GM23338 (cell line): ENCODE measurements around the gene CBLC. TPM values are rescaled to one million over a fixed set of nuclear protein-coding genes. Genes with fewer than 3 reads are reported as not detected.

ENCODE experiments used
- ATAC-seq: fragments of 200-7000 bp; cut with Tn5 transposase; 3 replicates; pipeline ENCODE4 v1.9.1; 2020
- DNase-seq: peaks from one replicate; pipeline ENCODE4 v3.0.0-alpha.2; 2015; ENCODE audit warnings: low spot score
- H2AFZ ChIP-seq: fragments of 200-600 bp; sonication (generic); 2 replicates; pipeline ENCODE4 v1.8.0; 2016; ENCODE audit warnings: antibody characterized with exemption, mild to moderate bottlenecking, moderate library complexity
- H3F3A ChIP-seq: fragments of 200-600 bp; sonication (generic); replicated peaks from 2 replicates; pipeline ENCODE4 v1.8.0; 2017; ENCODE audit warnings: antibody characterized with exemption, mixed run types, low read depth
- H3K27ac ChIP-seq: fragments of 200-600 bp; sonication (generic); 2 replicates; pipeline ENCODE4 v1.6.1; 2016; ENCODE audit warnings: low read depth
- H3K27me3 ChIP-seq: fragments of 200-600 bp; sonication (generic); 2 replicates; pipeline ENCODE4 v1.8.0; 2016; ENCODE audit warnings: mild to moderate bottlenecking, mixed run types, moderate library complexity; ENCODE audit not compliant: insufficient read depth
- H3K36me3 ChIP-seq: fragments of 200-600 bp; sonication (generic); 2 replicates; pipeline ENCODE4 v1.8.0; 2016; ENCODE audit warnings: mild to moderate bottlenecking; ENCODE audit not compliant: insufficient read depth
- H3K4me1 ChIP-seq: fragments of 200-600 bp; sonication (generic); 2 replicates; pipeline ENCODE4 v1.8.0; 2016; ENCODE audit warnings: mild to moderate bottlenecking, moderate library complexity; ENCODE audit not compliant: insufficient read depth
- H3K4me2 ChIP-seq: fragments of 200-600 bp; sonication (generic); 2 replicates; pipeline ENCODE4 v1.7.1; 2017; ENCODE audit warnings: mixed run types
- H3K4me3 ChIP-seq: fragments of 200-600 bp; sonication (generic); 2 replicates; pipeline ENCODE4 v1.6.1; 2016; ENCODE audit warnings: mixed run types
- H3K79me2 ChIP-seq: fragments of 200-600 bp; sonication (generic); replicated peaks from 2 replicates; pipeline ENCODE4 v1.8.0; 2017; ENCODE audit warnings: mild to moderate bottlenecking; ENCODE audit not compliant: insufficient read depth
- H3K9me2 ChIP-seq: fragments of 200-600 bp; sonication (generic); 2 replicates; pipeline ENCODE4 v1.8.0; 2017; ENCODE audit not compliant: insufficient read depth
- H4K20me1 ChIP-seq: fragments of 200-600 bp; sonication (generic); replicated peaks from 2 replicates; pipeline ENCODE4 v1.8.0; 2017; ENCODE audit warnings: mild to moderate bottlenecking; ENCODE audit not compliant: insufficient read depth
- H3K27ac Mint-ChIP-seq: 2 replicates; pipeline ENCODE4 v1.8.0; 2020; ENCODE audit warnings: inconsistent platforms, mild to moderate bottlenecking, moderate library complexity, mixed read lengths
- H3K27me3 Mint-ChIP-seq: 3 replicates; pipeline ENCODE4 v1.8.0; 2022; ENCODE audit warnings: low read depth, mild to moderate bottlenecking, moderate library complexity, mixed read lengths, inconsistent platforms; ENCODE audit not compliant: insufficient read depth, poor library complexity
- H3K36me3 Mint-ChIP-seq: 3 replicates; pipeline ENCODE4 v1.8.0; 2021; ENCODE audit warnings: low read depth, mild to moderate bottlenecking, inconsistent platforms, moderate library complexity, mixed read lengths
- H3K4me1 Mint-ChIP-seq: 3 replicates; pipeline ENCODE4 v1.8.0; 2020; ENCODE audit warnings: mild to moderate bottlenecking, inconsistent platforms, mixed read lengths
- H3K4me3 Mint-ChIP-seq: 3 replicates; pipeline ENCODE4 v1.8.0; 2021; ENCODE audit warnings: moderate library complexity, mild to moderate bottlenecking, inconsistent platforms, mixed read lengths
- H3K9me3 Mint-ChIP-seq: 3 replicates; pipeline ENCODE4 v1.8.0; 2020; ENCODE audit warnings: moderate library complexity, mild to moderate bottlenecking, inconsistent platforms, mixed read lengths
- CREB1 ChIP-seq: fragments of 250-450 bp; sonication (Bioruptor Pico); IDR thresholded peaks from 2 replicates; pipeline ENCODE4 v1.5.0; 2020; ENCODE audit warnings: low read depth, mild to moderate bottlenecking, moderate library complexity
- ETS1 ChIP-seq: IDR thresholded peaks from 2 replicates; pipeline ENCODE4 v1.6.1; 2016; ENCODE audit warnings: antibody characterized with exemption
- JUNB ChIP-seq: IDR thresholded peaks from one replicate; pipeline ENCODE4 v1.6.1; 2016; ENCODE audit warnings: antibody characterized with exemption; ENCODE audit not compliant: unreplicated experiment
- NANOG ChIP-seq: IDR thresholded peaks from 2 replicates; pipeline ENCODE4 v1.6.1; 2016; ENCODE audit warnings: antibody characterized with exemption, borderline replicate concordance
- POLR2AphosphoS5 ChIP-seq: IDR thresholded peaks from 2 replicates; pipeline ENCODE4 v1.6.1; 2016; ENCODE audit warnings: antibody characterized with exemption, low read depth
- REST ChIP-seq: IDR thresholded peaks from one replicate; pipeline ENCODE4 v1.6.1; 2018; ENCODE audit warnings: antibody characterized with exemption; ENCODE audit not compliant: unreplicated experiment
- STAT1 ChIP-seq: IDR thresholded peaks from one replicate; pipeline ENCODE4 v1.6.1; 2016; ENCODE audit warnings: antibody characterized with exemption; ENCODE audit not compliant: unreplicated experiment
- ZNF114 ChIP-seq: fragments of 250-450 bp; sonication (Bioruptor Pico); IDR thresholded peaks from 2 replicates; pipeline ENCODE4 v1.5.0; 2020; ENCODE audit warnings: mild to moderate bottlenecking, moderate library complexity
- ZNF331 ChIP-seq: fragments of 250-450 bp; sonication (Bioruptor Pico); IDR thresholded peaks from 2 replicates; pipeline ENCODE4 v1.5.0; 2020; ENCODE audit warnings: low read depth, mild to moderate bottlenecking, moderate library complexity
- ZNF462 ChIP-seq: fragments of 250-450 bp; sonication (Bioruptor Pico); IDR thresholded peaks from 2 replicates; pipeline ENCODE4 v1.5.0; 2020; ENCODE audit warnings: mild to moderate bottlenecking, moderate library complexity
- polyA plus RNA-seq: library from polyadenylated mRNA; unstranded; fragments of >200 nt; fragmentation: Nextera tagmentation; extraction: Ambion mirVana; gene quantifications from 2 replicates; pipeline ENCODE4 v1.2.1, GENCODE V29; 2016
- total RNA-seq: library from RNA; depleted of rRNA; stranded (reverse); fragments of >200 nt; shearing (Covaris generic); gene quantifications from 2 replicates; pipeline ENCODE4 v1.2.3, GENCODE V29; 2014

Gene CBLC
- total and polyA plus RNA-seq, 2 experiments from 2014 or later, result 14.5 to 29.3 TPM

- peaks cover 12% of the 10 kb centered on the region for H4K20me1 ChIP-seq
- peaks cover 25% of the 10 kb centered on the region for H3K27me3 Mint-ChIP-seq
- H3K36me3 ChIP-seq, result no peaks in the 10 kb centered on the region
- no peak for ATAC-seq
- H3K9me2 ChIP-seq, result no peaks in the 10 kb centered on the region
- no peak overlapping the region for H3K27ac ChIP-seq
- no peak overlapping the region for H3K27ac Mint-ChIP-seq
- 0 out of 2 replicates have a peak, but pooled peaks cover 6% of the 10 kb centered on the region for H3F3A ChIP-seq
- TF ChIP-seq JUNB (no peak), POLR2AphosphoS5 (no peak), ETS1 (no peak), CREB1 (CRISPR knock-in tag) (no peak), STAT1 (no peak), ZNF331 (no peak), NANOG (no peak), REST (no peak), ZNF462 (CRISPR knock-in tag) (no peak), ZNF114 (CRISPR knock-in tag) (no peak)
- H3K4me1 ChIP-seq, result peaks cover 33% of the 10 kb centered on the region
- peaks cover 24% of the 10 kb centered on the region; the same call in 1 of the 2 replicates for H3K27me3 ChIP-seq
- H3K4me2 ChIP-seq, result no peak overlapping the region
- H3K9me3 Mint-ChIP-seq, result no peaks in the 10 kb centered on the region; the same call in 1 of the 3 replicates
- H2AFZ ChIP-seq, result no peak overlapping the region
- no peaks in the 10 kb centered on the region for H3K79me2 ChIP-seq
- H3K4me3 Mint-ChIP-seq, result peak overlapping the region; percentile 32; the same call in 1 of the 3 replicates
- H3K4me3 ChIP-seq, result no peak overlapping the region
- DNase-seq, result no peak
- peaks cover 33% of the 10 kb centered on the region for H3K36me3 Mint-ChIP-seq
- peaks cover 44% of the 10 kb centered on the region for H3K4me1 Mint-ChIP-seq
Observed at GRCh38 chr19:44811122-44811419, 33.4 kb downstream of the CBLC start.
